ENCODE data around the gene OLFM1.
"Not testable (repeated sequence)": the region's sequence is repeated elsewhere in the genome, so short reads cannot be mapped to it uniquely, and the experiment has no call there.

The OLFM1 gene

DNA sequence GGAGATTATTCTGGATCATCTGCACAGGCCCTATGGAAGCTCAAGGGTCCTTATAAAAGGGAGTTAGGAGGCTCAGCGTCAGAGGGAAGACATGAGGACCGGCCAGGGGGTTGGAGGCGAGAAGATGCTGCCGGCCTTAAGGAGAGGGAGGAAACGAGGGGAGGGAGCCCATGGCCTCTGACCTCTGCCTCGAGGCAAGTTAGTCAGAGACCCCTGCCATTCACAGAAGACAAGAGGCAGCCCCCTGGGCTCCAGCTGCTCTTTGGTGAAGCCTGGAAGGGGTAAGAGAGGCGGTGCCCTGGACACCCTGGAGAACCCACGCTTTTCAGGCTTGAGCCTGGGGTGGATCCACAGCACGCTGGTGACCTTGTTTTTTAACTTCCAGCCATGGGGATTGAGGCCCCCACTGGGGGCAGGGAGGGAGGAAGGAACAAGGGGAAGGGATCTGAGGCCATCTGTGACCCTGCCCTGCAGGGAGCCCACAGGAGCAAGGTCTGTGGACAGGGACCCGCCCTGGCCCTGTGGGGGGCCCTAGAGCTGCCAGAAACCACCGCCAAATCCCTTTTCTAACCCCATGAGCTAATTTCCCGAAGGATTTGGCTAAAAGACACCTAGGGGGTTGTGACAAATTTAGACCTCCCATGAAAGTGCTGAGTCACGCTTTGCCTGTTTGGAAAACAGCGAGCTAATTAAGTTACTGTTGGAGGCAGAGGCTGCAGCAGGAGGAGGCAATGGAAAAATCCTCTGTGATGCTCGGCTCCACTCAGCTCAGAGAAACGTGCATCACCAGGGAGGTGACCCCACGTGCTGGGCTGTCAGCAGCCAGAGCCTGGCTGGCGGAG lies 49.7 kb downstream of the OLFM1 start:
- DNase-seq: no peak

DNA sequence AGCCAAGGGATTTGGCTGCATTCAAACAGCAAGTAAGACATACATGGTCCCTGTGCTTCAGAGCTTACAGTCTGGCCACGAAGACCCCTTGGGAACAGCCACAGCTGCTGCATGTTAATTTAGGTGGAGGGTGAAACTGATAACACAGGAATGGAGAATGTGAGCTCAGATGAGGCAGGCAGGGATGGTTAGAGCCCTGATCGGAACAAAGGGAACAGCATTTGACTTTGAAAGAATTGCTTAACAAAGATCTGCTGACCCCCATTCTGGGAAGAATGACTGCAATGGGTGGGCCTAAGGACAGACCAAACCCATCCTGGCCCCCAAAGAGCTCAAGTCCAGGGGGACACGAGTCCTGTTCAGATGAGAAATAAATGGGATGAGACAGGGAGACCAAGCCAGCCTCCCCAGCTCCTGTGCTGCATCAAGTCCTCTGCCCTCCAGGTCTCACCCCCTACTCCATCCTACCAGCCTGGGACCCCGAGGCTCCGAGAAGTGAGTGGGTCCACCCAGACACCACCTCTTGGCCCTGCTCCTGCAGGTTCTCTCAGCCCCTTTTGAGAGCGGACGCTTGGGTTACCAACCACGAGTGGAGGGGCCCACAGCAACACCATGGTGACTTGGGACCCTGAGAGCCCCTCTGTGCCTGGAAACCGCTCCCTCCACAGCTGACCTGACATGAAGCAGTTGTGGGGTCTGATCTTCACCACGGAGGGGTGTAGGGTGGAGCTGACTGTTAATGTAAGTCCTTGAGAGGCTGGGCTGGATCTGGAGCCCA lies 50.8 kb downstream of the OLFM1 start:
- DNase-seq: no peak

DNA sequence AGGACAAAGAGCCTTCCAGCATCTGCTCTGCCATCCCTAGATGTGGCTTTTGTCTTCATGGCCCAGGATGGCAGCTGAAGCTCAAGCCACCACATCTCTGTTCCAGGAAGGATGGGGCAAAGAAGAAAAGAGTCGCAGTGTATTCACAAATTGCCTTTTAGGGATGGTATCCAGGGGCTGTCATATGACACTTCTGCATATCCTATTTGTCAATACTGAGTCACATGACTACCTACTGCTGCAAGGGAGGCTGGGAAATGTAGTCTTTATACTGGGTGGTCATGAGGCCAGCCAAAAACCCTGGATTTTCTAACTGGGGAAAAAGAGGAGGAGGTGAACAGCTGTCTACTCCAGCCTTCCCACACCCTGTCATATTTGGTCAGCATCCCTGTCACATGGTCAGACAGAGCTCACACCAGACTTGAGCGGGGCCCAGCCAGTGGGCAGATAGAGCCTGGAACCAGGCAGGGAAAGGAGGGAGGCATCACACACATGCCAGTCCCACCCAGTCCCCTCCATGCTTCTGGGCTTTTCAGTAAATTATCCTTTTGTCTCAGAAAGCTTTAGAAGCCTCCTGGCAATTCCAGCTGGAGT lies 52.0 kb downstream of the OLFM1 start:
- no peak for DNase-seq

- no peak for DNase-seq
Measured at GRCh38 chr9:135141183-135141774, 53.8 kb downstream of the OLFM1 start.

- DNase-seq: no peak
Measured at GRCh38 chr9:135144581-135145170, 57.2 kb downstream of the OLFM1 start.

DNA sequence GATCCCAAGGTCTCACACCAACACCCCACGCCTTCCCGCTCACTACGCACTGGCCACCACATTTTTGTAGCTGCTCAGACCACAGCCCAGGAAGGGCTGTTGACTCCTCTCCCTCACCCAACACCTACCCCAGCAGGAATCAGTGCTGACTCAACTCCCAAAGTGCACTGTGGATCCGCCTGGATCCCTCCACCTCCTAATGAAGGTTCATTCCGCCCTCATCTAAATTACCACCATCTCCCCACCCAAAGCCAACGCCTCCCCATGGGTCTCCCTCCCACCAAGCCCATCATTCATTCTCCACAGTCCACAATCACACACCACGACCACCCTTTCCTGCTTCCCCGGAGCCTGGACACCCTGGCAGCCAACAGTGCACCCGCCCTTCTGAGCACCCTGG lies 57.8 kb downstream of the OLFM1 start:
- no peak for DNase-seq

DNA sequence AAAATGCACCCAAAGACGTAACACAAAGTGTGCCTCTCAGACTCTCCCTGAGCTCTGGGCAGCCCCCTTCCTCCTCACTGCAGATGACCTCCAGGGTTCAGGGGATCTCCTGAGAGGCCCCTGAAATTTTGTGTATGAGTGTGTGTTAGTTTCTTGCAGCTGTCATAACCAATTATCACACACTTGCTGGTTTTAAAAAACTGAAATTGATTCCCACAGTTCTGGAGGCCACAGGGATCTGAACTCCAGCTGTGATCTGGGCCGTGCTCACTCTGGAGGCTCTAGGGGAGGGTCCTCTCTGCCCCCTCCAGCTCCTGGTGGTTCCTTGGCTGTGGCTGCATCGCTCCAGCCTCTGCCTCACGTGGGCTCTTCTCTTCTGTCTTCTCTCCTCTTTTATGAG lies 58.8 kb downstream of the OLFM1 start:
- DNase-seq: no peak

DNA sequence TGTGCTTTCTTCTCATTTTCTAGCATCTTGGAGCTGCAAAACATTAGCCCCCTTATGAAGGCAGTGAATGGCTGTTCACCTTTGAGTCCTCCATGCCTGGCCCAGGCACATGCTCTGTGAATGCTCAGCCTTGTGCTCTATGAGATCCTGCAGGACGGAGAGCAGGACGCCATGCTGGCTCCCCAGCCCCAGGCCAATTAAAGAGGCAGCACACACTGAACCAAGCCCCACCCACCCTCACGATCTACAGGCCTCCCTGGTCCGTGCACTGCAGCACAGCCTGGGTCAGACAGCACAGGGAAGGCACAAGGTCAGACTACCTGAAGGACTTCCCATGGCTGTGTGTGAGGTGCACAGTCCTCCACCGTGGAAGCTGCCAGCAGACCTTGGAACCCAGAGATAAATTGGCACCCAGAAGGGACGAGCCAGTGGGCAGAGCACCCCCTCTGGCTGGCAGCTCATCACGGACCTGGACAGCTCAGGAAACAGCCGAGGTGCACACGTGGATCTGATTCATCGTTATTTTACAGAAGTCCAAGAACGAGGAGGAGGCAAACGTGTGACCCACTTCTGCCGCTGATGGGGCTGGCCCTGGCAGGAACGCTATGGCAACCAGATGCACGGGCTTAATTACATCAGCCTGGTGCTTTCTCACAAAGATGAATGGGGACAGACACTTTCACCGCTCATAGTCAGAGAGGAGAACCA lies 59.5 kb downstream of the OLFM1 start:
- no peak for DNase-seq

DNA sequence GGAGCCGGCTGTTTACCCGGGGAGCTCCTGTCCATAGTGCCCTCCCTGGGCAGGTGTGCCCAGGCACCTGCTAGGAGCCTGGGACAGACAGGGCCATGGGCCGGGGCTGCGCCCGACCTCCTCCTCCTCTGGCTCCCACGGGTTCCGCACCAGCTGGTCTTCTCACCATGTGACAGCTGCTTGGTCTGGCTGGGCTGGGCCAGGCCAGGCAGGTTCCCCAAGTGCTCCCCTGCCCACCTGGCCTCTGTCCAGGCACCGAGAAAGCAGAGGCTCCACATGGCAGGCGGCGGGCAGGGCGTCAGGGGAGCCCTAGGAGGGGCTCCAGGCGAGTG lies 60.0 kb downstream of the OLFM1 start:
- DNase-seq: no peak

DNA sequence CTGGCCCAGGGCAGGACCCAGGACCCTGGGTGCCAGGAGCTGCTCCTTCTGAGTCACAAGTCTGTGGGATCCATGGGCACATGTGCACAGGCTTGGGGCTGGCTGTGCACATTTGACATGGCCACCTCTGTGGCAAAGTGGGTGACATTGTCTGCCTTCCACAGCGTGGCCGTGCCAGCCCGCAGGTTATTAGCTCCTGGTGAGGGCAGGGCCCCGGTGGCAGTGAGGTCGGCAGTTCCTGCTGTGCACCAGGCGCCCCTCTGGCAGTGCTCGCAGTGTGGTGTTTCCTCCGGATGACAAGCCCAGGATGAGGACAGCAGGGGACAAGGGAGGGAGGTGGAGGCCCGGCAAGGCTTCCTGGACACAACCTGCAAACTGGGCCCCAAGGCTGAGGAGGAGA lies 60.5 kb downstream of the OLFM1 start:
- no peak for DNase-seq

DNA sequence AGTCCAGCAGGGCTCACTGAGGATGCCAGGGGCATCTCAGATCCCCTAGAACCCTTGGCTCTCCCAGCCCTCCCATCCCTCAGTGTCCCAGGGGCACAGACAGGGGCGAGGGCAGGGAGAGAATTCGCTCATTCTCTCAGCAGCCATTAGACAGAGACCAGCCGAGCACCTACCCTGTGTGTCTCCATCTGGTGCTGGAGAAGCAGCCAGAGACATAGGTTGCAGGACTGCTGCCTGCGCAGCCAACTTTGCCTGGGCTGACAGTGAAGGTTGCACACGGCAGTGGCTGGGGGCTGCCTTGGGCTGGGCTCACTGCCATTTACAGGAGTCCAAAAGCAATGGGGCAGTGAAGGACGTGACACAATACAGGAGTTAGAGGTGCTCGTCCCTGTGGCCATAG lies 60.9 kb downstream of the OLFM1 start:
- no peak for DNase-seq

GRCh38 chr9:135149901-135150300 lies 62.4 kb downstream of the OLFM1 start:
- DNase-seq: not testable (repeated sequence)

- DNase-seq: no peak
Measured at GRCh38 chr9:135150981-135151380, 63.5 kb downstream of the OLFM1 start.

DNA sequence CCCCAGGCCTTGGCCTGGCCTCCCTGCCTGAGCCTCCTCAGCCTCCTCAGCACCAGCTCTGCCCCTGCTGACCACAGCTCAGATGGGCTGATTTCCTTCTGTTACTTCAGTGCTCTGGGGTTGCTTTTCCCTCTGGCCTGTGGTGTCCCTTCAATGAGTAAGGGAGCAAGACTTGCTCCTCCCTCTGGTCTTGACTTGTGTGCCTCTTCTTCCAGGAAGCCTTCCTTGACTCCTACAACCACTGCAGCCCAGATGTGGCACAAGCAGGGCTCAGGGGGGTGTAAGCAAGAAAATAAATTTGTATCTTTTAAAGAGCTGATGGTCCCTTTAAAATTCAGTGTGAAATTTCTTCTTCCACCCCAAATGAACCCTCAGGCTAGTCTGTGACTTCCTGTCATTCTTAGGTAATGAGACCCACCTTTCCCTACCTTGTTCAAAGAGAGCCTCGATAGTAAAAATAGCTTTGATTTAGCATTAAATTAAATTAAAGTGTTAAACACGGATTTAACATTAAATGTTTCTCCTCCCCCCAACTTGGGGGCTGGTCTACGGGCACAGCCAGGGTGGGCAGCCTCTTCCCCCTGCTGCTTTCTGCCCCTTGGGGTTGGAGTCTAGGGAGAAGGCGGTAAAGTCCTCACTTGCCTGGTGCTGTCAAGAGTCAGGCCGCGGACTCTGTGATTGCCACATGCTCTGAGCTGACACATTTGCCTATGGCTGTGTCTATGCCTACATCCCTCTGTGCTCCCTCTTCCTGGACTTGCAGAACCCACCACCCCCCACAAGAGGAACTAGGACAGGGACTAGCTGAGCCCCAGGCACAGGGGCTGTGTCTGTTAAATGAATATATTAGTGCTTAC lies 64.5 kb downstream of the OLFM1 start:
- no peak for DNase-seq

- DNase-seq: no peak
Measured at GRCh38 chr9:135152614-135153334, 65.3 kb downstream of the OLFM1 start.

- DNase-seq: no peak
Measured at GRCh38 chr9:135154050-135154615, 66.7 kb downstream of the OLFM1 start.

DNA sequence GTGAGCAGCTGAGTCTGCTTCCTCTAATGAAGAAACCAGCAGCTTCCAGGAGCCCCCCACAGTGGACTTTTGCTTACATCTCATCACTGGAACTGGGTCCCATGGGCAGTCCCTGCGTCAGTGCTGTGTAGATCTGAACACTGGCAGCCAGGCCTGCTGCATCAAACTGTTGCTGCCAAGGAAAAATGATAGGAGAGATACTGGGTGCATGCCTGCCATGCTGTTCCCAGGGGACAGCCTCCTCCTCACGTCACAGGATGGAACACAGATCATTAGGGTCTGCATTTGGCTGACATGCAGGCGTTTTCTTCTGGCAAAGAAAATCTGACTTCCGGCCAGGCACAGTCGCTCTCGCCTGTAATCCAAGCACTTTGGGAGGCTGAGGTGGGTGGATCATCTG lies 67.9 kb downstream of the OLFM1 start:
- no peak for DNase-seq

GRCh38 chr9:135156525-135157510 lies 69.3 kb downstream of the OLFM1 start:
- no peak for DNase-seq

DNA sequence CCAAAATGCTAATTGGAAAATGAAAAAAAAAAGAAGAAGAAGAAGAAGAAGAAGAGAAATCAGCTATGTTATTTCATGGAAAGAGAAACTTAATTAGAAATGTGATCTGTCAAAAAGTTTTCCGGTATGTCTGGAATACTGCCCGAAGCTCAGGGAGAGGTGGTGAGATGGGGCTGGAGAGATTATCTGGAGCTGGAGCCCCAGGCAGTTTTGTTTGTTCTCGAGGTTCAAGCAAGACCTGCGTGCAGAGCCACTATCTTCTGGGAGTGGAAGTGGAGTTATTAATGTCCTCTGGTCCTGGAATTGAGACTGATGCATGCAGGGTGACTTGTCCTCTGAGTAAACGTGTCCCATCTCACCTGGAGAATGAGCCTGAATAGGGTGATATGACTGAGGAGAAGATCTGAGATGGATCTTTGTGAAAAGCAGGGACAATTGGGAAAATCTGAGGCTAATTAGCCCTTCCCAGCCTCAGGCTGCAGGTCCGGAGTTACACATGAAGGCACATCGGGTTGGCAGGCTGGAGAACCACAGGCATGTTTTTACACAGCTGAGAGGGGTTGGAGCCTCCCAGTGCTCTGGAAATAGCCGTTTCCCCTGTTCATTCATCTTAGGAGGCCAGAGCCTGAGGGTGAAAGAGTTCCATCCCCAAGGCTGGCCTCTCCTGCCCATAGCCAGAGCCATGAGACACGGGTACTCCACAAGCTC lies 70.5 kb downstream of the OLFM1 start:
- DNase-seq: no peak

Measured in activated naive CD4-positive, alpha-beta T cell treated with anti-CD3 and anti-CD28 coated beads, Interleukin-2, amount 50 U/mL, for 16 hours (primary cell).